Measurements from ENCODE around the gene DKK2.

The DKK2 gene

DNA sequence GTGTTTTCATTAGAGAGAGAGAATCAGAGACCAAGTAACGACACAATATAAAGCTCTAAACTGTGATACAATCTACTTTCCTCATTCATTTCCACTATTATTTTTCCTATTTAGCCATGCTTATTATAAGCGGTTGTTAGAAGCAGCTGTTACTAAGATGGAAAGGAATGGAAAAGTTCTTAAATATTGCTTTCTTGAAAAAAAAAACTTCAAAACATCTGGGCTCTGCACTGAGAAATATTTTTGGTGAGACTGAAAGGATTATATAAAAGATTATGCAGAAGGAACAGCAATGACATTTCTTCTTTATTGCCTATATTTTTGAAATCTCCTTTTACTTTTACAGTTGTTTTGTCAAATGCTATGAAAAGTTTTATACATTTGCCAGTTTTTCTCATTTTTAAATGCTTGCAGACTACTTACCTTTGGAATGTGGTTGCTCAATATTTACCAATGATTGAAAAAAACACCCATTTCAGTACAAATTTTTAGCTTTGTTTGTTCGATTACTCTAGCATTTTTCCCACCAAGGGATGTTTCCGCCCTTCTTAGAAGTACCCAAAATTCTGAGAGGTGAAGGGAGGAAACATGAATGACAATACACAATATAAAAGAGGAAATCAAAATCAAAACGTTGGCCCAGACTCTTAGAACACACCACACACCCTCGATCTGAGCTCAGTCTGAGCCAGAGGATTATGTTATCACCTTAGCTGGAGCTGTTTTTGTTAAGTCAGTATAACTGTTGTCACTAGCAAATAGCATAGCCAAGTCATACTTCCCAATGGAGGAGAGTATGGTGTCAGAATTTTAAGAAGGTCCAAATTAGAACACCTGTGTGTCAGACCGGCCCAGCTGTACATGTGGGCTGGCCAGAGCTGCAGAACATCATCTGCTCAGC is 18.4 kb downstream of the DKK2 start:
- no peak for DNase-seq

DNA sequence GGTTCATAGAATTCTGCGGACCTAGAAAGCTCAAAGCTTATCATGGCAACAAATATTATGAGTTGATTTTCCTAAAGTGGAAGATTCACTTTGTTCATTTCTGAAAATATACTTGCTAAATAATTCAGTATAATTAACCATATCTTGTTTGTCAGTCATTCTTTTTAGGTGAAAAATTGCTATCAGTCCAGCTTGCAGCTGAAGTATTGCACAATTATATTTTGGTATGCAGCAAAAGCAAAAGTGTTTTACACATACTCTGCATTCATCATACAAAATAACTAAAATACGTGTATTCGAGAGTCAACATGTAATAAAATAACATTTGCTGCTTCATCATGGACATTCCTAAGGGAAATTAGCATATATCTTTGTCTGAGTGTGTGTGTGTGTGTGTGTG is 24.8 kb downstream of the DKK2 start:
- DNase-seq: no peak

- DNase-seq: no peak
Observed at GRCh38 chr4:107009196-107009968, 26.7 kb downstream of the DKK2 start.

GRCh38 chr4:107008115-107008514 is 28.0 kb downstream of the DKK2 start:
- no peak for DNase-seq

DNA sequence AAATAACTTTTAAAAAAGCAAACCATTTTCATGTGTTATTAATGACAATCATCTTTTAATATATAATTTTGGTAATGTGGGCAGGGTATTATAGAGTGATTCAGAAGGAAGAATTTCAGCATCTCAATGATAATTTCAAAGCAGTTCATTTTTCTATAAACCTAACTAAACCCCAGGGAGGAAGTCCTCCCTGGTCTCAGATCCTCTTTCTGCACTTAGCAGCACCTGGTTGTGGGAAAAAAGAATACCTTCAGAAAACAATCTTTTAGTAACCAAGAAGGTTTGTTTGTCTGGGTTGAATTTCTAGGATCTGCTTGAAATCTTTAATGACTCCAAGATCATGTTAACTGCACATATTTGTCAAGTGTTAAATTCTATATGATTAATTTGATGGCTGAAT is 29.9 kb downstream of the DKK2 start:
- DNase-seq: no peak

- no peak for DNase-seq
Observed at GRCh38 chr4:106996490-106996889, 39.6 kb downstream of the DKK2 start.

- no peak for DNase-seq
Observed at GRCh38 chr4:106993827-106994226, 42.3 kb downstream of the DKK2 start.

DNA sequence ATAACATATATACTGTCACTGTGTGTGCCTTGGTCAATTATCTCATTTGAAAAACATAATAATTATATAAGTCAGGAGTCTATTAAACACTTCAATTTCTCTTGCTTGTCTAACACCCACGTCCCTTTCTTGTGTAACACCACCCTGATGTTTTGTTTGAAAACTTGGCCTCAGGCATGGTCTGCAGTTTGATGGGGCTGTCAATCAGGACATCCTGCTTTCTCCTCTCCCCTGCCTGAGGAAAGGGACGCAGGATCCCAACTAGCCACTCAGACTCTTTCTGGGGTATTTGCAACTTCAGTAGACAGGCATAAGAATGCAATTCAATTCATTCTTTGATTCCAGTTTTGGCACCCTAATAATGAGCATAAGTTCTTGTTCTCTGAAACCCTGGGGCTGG is 48.8 kb downstream of the DKK2 start:
- no peak for DNase-seq

GRCh38 chr4:106986486-106986885 is 49.6 kb downstream of the DKK2 start:
- no peak for DNase-seq

DNA sequence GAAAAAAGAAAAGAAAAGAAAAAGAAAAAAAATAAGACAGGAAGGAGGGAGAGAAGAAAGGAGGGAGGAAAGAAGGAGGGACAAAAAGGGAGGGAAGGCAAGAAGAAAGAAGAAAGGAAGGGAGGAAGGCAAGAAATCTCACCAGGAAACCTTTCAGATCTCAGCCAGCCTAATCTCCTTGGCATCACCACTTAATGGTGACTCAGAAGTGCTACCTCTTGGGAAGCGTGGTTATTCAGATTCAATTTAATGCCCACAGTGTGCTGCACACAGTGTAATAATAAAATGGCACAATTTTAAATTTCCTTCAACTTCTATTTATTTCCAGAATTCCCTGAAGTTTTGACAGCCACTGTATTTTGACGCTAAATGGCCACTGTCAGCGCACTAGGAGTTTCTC is 50.3 kb downstream of the DKK2 start:
- DNase-seq: no peak

- no peak for DNase-seq
Observed at GRCh38 chr4:106982711-106983211, 53.4 kb downstream of the DKK2 start.

DNA sequence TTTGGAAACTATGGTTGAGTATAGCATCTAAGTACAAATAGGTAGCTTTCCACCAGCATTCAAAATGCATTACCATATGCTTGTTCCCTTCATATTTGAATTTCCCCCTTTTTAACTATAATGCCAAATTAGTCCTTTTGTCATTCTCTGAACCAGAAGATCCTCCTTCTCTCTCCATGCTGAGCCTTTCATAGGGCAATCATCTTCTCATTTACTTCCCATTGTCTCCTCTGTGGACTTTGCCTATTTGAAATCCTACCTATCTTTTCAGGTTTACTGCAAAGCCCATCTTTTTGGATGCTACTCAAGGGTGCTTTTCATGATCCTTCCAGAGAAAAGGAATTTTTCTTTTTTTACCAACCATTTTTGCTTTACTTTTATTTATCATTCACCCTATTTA is 54.7 kb downstream of the DKK2 start:
- DNase-seq: no peak

- no peak for DNase-seq
Observed at GRCh38 chr4:106979476-106979875, 56.6 kb downstream of the DKK2 start.

DNA sequence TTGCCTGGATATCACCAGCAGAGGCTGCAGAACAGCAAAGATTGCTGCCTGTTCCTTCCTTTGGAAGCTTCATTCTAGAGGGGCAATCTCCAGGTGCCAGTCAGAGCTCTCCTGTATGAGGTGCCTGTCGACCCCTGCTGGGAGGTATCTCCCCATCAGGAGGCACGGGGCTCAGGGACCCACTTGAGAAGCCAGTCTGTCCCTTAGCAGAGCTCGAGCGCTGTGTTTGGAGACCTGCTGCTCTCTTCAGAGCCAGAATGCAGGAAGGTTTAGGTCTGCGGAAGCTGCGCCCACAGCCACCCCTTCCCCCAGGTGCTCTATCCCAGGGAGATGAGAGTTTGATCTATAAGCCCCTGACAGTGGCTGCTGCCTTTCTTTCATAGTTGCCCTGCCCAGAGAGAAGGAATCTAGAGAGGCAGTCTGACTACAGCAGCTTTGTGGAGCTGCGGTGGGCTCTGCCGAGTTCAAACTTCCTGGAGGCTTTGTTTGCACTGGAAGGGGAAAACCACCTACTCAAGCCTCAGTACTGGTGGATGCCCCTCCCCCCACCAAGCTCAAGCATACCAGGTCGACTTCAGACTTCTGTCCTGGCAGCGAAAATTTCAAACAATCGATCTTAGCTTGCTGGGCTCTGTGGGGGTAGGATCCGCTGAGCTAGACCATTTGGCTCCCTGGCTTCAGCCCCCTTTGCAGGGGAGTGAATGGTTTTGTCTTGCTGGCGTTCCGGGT is 57.9 kb downstream of the DKK2 start:
- no peak for DNase-seq

GRCh38 chr4:106971636-106972035 is 64.5 kb downstream of the DKK2 start:
- no peak for DNase-seq

DNA sequence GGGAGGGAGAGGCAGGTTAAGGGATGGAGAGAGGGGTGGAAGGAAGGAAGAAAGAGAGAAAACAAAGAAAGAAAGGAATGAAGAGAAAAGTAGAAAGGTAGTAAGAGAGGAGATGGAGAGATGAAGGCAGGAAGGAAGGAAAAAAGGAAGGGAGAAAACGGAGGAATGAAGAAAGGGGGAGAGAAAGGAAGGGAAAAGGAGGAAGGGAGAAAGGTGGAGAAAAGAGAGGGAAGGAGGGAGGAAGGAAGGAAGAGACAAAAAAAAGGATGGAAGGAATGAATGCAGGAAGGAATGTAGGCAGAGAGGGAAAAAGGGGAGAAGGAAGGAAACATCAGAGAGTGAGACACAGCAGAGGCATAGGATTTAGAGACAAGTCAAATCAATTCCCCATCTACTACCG is 68.2 kb downstream of the DKK2 start:
- DNase-seq: no peak

- no peak for DNase-seq
Observed at GRCh38 chr4:106953036-106953705, 82.9 kb downstream of the DKK2 start.

- DNase-seq: no peak
Observed at GRCh38 chr4:106951891-106952290, 84.2 kb downstream of the DKK2 start.

DNA sequence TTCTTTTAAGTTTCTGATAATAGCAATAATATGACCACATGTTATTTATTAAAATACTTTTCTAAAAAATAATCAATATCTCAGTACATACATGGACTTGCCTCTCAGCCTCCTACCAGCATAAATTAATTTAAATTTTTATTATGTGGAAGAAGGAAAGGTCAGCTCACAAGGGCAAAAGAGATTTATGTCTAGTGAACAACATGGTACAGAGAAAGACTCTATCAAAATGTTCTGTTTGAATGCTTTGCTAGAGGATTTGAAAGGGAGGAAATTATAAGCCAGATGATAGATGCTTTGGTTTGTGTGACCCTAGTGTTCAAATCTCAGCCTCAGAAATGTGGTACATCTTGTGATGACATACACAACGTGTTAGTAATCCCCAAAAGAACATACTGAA is 94.3 kb downstream of the DKK2 start:
- no peak for DNase-seq

DNA sequence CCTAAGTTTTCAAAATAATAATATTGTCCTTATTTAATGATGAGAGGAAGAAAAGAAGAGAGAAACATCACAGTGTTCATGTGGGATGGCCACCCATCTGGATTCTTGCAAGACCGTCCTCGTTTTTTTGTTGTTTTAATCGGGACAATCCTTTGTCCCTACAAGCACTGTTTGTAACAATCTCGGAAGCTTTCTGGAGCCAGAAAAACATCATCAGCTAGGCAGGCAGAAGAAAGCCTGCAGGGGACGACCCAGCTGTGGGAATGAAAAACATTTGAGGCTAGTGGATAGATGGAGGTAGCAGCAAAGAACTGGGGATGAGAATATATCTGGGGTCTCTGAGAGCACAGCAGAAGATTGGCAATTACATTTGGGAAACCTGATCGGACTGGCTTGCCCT is 105.6 kb downstream of the DKK2 start:
- DNase-seq: no peak

DNA sequence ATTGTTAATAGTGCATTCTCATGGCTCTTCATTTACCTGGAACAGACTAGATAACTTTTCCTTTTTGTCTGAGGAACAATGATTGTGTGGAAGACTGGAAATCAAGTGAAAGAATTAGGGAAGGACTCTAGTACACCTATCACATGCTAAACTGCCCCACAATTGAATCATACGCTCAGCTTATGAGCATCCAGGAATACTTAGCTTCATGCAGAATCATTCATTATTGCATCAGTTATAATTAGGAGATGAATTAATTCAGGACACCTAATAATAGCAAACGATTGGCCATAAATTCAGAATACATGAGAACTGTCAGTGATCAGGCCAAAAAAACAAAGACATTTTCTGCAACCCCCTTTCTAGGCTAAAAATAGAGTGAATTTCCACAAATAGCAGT is 106.9 kb downstream of the DKK2 start:
- no peak for DNase-seq

DNA sequence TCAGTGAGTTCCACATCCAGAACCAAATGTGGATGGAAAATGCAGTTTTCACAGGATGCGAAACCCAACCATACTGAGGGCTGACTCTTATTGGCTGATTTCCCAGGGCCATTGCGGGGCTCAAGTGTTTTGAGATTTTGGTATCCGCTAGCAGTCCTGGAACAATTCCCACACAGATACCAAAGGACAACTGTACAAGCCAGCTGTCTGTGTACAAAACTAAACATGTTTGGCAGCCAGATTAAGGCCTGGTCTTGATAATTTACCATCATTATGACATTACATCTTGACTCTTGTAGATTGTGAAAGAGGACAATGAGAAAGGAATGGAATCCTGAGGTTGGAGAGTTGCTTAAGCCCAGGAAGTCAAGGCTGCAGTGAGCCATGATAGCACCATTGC is 121.9 kb downstream of the DKK2 start:
- DNase-seq: no peak
